OCI-LY1 (cell line): ENCODE data around the gene C19orf33.

ENCODE experiments used
- H2AFZ ChIP-seq: fragments of 200-600 bp; sonication (generic), shearing (Covaris generic); 2 replicates; pipeline ENCODE4 v1.6.0; 2014; ENCODE audit warnings: antibody characterized with exemption, mild to moderate bottlenecking, low read length
- H3F3A ChIP-seq: fragments of 200-600 bp; sonication (generic), shearing (Covaris generic); 2 replicates; pipeline ENCODE4 v1.6.0; 2014; ENCODE audit warnings: mild to moderate bottlenecking, antibody characterized with exemption, low read length, moderate library complexity; ENCODE audit not compliant: insufficient read depth
- H3K27ac ChIP-seq: fragments of 200-600 bp; sonication (generic); 2 replicates; pipeline ENCODE4 v1.5.1; 2014; ENCODE audit warnings: low read length, mixed run types, mild to moderate bottlenecking, low read depth; ENCODE audit not compliant: poor library complexity, severe bottlenecking
- H3K27me3 ChIP-seq: fragments of 200-600 bp; sonication (generic); 2 replicates; pipeline ENCODE4 v1.6.0; 2014; ENCODE audit warnings: antibody characterized with exemption, mild to moderate bottlenecking, low read length, moderate library complexity; ENCODE audit not compliant: insufficient read depth
- H3K36me3 ChIP-seq: fragments of 200-600 bp; sonication (generic); 2 replicates; pipeline ENCODE4 v1.6.1; 2014; ENCODE audit warnings: mild to moderate bottlenecking, antibody characterized with exemption, low read length, moderate library complexity, mixed read lengths; ENCODE audit not compliant: insufficient read depth
- H3K4me1 ChIP-seq: fragments of 200-600 bp; sonication (generic); 2 replicates; pipeline ENCODE4 v1.5.1; 2014; ENCODE audit warnings: mild to moderate bottlenecking, low read length, moderate library complexity; ENCODE audit not compliant: insufficient read depth, severe bottlenecking
- H3K4me2 ChIP-seq: fragments of 200-600 bp; sonication (generic), shearing (Covaris generic); 2 replicates; pipeline ENCODE4 v1.6.1; 2014; ENCODE audit warnings: low read length
- H3K4me3 ChIP-seq: fragments of 200-600 bp; sonication (generic); 2 replicates; pipeline ENCODE4 v1.5.1; 2014; ENCODE audit warnings: low read length, low read depth, mild to moderate bottlenecking, mixed read lengths; ENCODE audit not compliant: poor library complexity, severe bottlenecking
- H3K79me2 ChIP-seq: fragments of 200-600 bp; shearing (Covaris generic); 2 replicates; pipeline ENCODE4 v1.6.1; 2016; ENCODE audit warnings: mixed run types, low read length, mixed read lengths; ENCODE audit not compliant: insufficient read depth
- H3K9ac ChIP-seq: fragments of 200-600 bp; sonication (generic), shearing (Covaris generic); 2 replicates; pipeline ENCODE4 v1.6.1; 2014; ENCODE audit warnings: mild to moderate bottlenecking, low read length, mixed read lengths
- H3K9me2 ChIP-seq: fragments of 200-600 bp; sonication (generic), shearing (Covaris generic); 2 replicates; pipeline ENCODE4 v1.6.1; 2014; ENCODE audit warnings: low read depth, mild to moderate bottlenecking, low read length, mixed read lengths
- H3K9me3 ChIP-seq: fragments of 200-600 bp; shearing (Covaris generic); 2 replicates; pipeline ENCODE4 v1.6.1; 2014; ENCODE audit warnings: low read length, mixed read lengths
- H4K20me1 ChIP-seq: fragments of 200-600 bp; sonication (generic), shearing (Covaris generic); 2 replicates; pipeline ENCODE4 v1.6.0; 2016; ENCODE audit warnings: mild to moderate bottlenecking, low read length; ENCODE audit not compliant: insufficient read depth
- CTCF ChIP-seq: fragments of 200-600 bp; sonication (generic), shearing (Covaris generic); IDR thresholded peaks from 2 replicates; pipeline ENCODE4 v1.5.1; 2017; ENCODE audit warnings: mild to moderate bottlenecking, antibody characterized with exemption, low read length, moderate library complexity, mixed read lengths
- EZH2 ChIP-seq: fragments of 200-600 bp; sonication (generic), shearing (Covaris generic); IDR thresholded peaks from 2 replicates; pipeline ENCODE4 v1.8.0; 2017; ENCODE audit warnings: borderline replicate concordance, mixed run types, mild to moderate bottlenecking, antibody characterized with exemption, low read length, moderate library complexity, mixed read lengths

The C19orf33 gene

GRCh38 chr19:38291855-38292254 is 12.2 kb upstream of the C19orf33 start:
- Histone ChIP-seq H3K9ac (no peak overlapping the region), H3K79me2 (no peaks in the 10 kb centered on the region), H3K27ac (no peak overlapping the region), H3K9me2 (no peaks in the 10 kb centered on the region), H3F3A (no peaks in the 10 kb centered on the region), H2AFZ (no peak overlapping the region), H3K4me2 (no peak overlapping the region), H3K36me3 (peaks cover 51% of the 10 kb centered on the region), H3K4me1 (no peaks in the 10 kb centered on the region), H3K27me3 (no peaks in the 10 kb centered on the region), H3K9me3 (no peaks in the 10 kb centered on the region), H4K20me1 (no peaks in the 10 kb centered on the region), H3K4me3 (no peak overlapping the region)
- TF ChIP-seq CTCF: no peak
- TF ChIP-seq EZH2: no peak

GRCh38 chr19:38293281-38293680 is 10.8 kb upstream of the C19orf33 start:
- no peaks in the 10 kb centered on the region for H3K9me3 ChIP-seq
- TF ChIP-seq EZH2 (no peak), CTCF (no peak)
- no peaks in the 10 kb centered on the region for H3F3A ChIP-seq
- H3K9me2 ChIP-seq: no peaks in the 10 kb centered on the region
- H3K4me3 ChIP-seq: no peak overlapping the region
- no peak overlapping the region for H3K9ac ChIP-seq
- no peaks in the 10 kb centered on the region for H3K27me3 ChIP-seq
- peaks cover 44% of the 10 kb centered on the region for H3K36me3 ChIP-seq
- H3K79me2 ChIP-seq: no peaks in the 10 kb centered on the region
- H2AFZ ChIP-seq: no peak overlapping the region
- H3K4me2 ChIP-seq: no peak overlapping the region
- no peak overlapping the region for H3K27ac ChIP-seq
- H3K4me1 ChIP-seq: no peaks in the 10 kb centered on the region
- H4K20me1 ChIP-seq: no peaks in the 10 kb centered on the region

GRCh38 chr19:38294090-38294489 is 10.0 kb upstream of the C19orf33 start:
- no peak for TF ChIP-seq EZH2
- no peak for TF ChIP-seq CTCF
- Histone ChIP-seq H3K9me2 (no peaks in the 10 kb centered on the region), H3K4me2 (no peak overlapping the region), H3F3A (no peaks in the 10 kb centered on the region), H3K27ac (no peak overlapping the region), H3K79me2 (no peaks in the 10 kb centered on the region), H3K9me3 (no peaks in the 10 kb centered on the region), H3K27me3 (no peaks in the 10 kb centered on the region), H3K36me3 (peaks cover 36% of the 10 kb centered on the region), H4K20me1 (no peaks in the 10 kb centered on the region), H3K4me3 (no peak overlapping the region), H3K4me1 (no peaks in the 10 kb centered on the region), H3K9ac (no peak overlapping the region), H2AFZ (no peak overlapping the region)
